SJSA1 (cell line): Measurements from ENCODE around the gene STAG2. TPM values are rescaled to one million over a fixed set of nuclear protein-coding genes. Genes with fewer than 3 reads are reported as not detected.
A peak's percentile ranks its signal among the peaks of the same experiment; 100 is the strongest.

Experiments
- DNase-seq, 2 experiments: peaks; one replicate each; pipeline ENCODE4 v3.0.0-alpha.2; 2015 to 2020; ENCODE audit warnings: low spot score in 2 of 2, low read depth in 1 of 2
- H3K27ac ChIP-seq: fragments of 250-450 bp; sonication (Bioruptor Pico); 2 replicates; pipeline ENCODE4 v1.5.1; 2020; ENCODE audit warnings: mild to moderate bottlenecking, moderate library complexity
- H3K27me3 ChIP-seq: fragments of 250-450 bp; sonication (Bioruptor Pico); replicated peaks from 2 replicates; pipeline ENCODE4 v1.5.1; 2020; ENCODE audit warnings: mild to moderate bottlenecking, moderate library complexity
- H3K36me3 ChIP-seq: fragments of 250-450 bp; sonication (Bioruptor Pico); 2 replicates; pipeline ENCODE4 v1.5.1; 2020; ENCODE audit warnings: mild to moderate bottlenecking
- H3K4me1 ChIP-seq: fragments of 250-450 bp; sonication (Bioruptor Pico); replicated peaks from 2 replicates; pipeline ENCODE4 v1.6.1; 2021; ENCODE audit warnings: mild to moderate bottlenecking
- H3K4me3 ChIP-seq: fragments of 250-450 bp; sonication (Bioruptor Pico); 2 replicates; pipeline ENCODE4 v1.5.1; 2020; ENCODE audit warnings: mild to moderate bottlenecking
- H3K9me3 ChIP-seq: fragments of 250-450 bp; sonication (Bioruptor Pico); replicated peaks from 2 replicates; pipeline ENCODE4 v1.5.1; 2020; ENCODE audit warnings: mild to moderate bottlenecking
- total RNA-seq: library from RNA; depleted of rRNA; stranded (reverse); fragments of >200 nt; shearing (Covaris generic); gene quantifications from 2 replicates; pipeline ENCODE4 v1.2.3, GENCODE V29; 2014

Gene STAG2
- total RNA-seq, 1 experiment from 2014 or later = 103 TPM

DNA sequence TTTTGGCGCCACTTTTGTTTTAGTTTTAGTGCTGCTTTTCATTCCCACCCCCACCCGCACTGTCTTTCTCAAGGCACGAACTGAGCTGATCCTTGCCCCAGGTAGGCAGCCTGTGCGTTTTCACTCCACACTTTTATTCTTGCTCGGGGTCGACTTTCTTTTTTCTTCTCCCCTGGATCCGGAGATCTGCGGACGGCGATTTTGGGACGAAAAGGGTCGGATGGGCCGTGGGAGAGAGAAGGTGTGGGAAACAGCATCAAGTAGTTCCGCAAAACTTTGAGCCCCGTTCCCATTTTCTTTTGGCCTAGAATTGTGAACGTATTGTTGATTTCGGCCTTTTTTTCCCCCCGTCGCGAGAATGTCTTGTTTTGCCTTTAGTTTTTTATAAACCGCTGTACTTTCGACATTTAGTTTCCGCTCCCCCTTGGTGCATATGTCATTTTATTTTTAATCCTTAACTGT, 531 bp downstream of the STAG2 start:
- H3K9me3 ChIP-seq = no peaks in the 10 kb centered on the region
- H3K27ac ChIP-seq = peak overlapping the region; percentile 98
- DNase-seq = no peak
- H3K4me1 ChIP-seq = 0 out of 2 replicates have a peak, but pooled peaks cover 3% of the 10 kb centered on the region
- no peaks in the 10 kb centered on the region for H3K27me3 ChIP-seq
- peak overlapping the region; percentile 77 for H3K4me3 ChIP-seq
- H3K36me3 ChIP-seq = peaks cover 3% of the 10 kb centered on the region

DNA sequence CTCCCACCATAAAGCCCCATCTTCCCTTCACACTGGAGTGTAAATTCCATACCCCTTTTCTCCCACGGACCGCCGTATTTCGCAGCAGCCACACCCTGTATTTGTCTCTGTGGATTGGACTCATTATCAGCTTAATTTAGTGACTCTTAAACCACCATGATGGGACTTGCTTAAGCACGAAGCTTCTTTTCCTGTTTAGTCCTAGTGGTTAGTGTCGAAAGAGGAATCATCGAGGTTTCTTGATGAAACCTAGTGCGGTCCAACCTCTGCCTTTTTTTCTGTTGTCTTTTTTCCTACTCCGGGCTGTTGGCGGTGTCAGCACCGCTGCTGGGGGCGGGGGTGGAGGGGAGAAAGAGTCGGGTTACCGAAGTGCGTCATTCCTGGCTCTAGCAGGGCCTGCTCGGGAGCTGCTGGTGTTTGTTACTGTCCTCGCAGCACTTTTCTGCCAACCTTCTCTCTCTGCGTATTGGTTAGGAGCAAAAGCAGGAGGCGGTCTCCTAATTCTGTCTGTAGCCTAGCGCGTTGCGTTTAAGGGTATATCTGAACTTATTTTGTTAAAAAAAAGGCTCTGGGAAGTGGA, 1.4 kb downstream of the STAG2 start:
- Histone ChIP-seq H3K27me3 (no peaks in the 10 kb centered on the region), H3K27ac (peak overlapping the region; percentile 98), H3K9me3 (no peaks in the 10 kb centered on the region), H3K36me3 (peaks cover 3% of the 10 kb centered on the region), H3K4me3 (peak overlapping the region; percentile 77), H3K4me1 (0 out of 2 replicates have a peak, but pooled peaks cover 3% of the 10 kb centered on the region)
- peak; percentile 87 to 90 for DNase-seq

DNA sequence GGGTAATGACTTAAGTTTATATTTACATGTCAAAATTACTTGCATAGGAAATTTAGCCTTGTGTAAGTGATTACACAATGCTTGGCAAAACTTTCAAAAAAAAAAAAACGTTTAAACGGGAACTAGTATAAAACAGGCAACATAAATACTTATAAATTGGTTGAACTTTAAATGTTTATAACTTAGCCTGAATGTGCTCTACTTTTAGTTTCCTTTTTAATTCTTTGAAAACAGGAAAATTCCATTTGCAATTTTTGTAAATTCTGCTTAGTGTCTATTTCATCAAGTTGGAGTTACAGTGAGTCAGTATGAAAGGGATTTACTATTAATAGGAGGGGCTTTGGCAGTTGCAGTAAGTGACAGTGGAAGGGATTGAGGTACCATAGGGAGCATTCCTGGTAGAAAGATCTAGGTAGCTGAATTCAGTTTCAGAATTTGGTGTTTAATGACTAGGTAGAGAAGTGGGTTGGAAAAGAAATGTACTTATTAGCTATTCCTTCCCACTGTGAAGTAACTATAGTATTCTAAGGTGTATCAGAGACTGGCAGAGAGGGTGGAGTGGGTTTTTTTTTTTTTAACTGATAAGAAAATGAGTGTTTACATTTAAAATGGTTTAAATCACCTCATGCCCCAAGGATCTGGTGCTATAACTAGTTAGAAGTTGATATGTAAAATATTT, 2.8 kb downstream of the STAG2 start:
- H3K4me1 ChIP-seq = 0 out of 2 replicates have a peak, but pooled peaks cover 3% of the 10 kb centered on the region
- peak in 1 of 2 experiments; percentile 2 for DNase-seq
- H3K27ac ChIP-seq = no peak overlapping the region
- H3K36me3 ChIP-seq = peaks cover 3% of the 10 kb centered on the region
- no peaks in the 10 kb centered on the region for H3K9me3 ChIP-seq
- H3K27me3 ChIP-seq = no peaks in the 10 kb centered on the region
- H3K4me3 ChIP-seq = no peak overlapping the region

DNA sequence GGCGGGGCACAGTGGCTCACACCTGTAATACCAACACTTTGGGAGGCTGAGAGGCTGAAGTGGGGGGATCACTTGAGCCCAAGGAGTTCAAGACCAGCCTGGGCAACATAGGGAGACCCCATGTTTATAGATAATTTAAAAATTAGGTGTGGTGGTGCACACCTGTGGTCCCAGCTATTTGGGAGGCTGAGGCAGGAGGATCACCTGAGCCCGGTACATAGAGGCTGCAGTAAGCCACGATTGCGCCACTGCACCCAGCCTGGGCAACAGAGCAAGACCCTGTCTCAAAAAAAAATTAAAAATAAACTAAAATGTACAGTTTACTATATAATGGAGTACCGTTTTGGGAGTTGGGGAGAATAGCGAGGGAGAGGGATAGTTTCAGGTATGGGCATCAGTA, 4.2 kb downstream of the STAG2 start:
- DNase-seq = no peak
- H3K27ac ChIP-seq = no peak overlapping the region
- no peaks in the 10 kb centered on the region for H3K27me3 ChIP-seq
- H3K36me3 ChIP-seq = no peaks in the 10 kb centered on the region; the same call in 1 of the 2 replicates
- H3K4me3 ChIP-seq = no peak overlapping the region
- H3K4me1 ChIP-seq = 0 out of 2 replicates have a peak, but pooled peaks cover 3% of the 10 kb centered on the region
- no peaks in the 10 kb centered on the region for H3K9me3 ChIP-seq

DNA sequence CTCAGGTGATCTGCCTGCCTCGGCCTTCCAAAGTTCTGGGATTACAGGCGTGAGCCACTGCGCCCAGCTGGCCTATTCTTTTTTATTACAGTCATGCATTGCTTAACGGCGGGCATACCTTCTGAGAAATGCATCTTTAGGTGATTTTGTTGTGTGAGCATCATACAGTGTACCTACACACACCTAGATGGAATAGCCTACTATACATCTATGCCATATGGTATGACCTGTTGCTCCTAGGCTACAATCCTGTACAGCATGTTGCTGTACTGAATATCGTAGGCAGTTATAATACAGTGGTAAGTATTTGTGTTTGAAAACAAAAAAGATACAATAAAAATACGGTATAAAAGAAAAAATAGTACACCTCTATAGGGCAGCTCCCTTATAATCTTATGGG, 6.0 kb downstream of the STAG2 start:
- no peaks in the 10 kb centered on the region for H3K27me3 ChIP-seq
- H3K9me3 ChIP-seq = no peaks in the 10 kb centered on the region
- DNase-seq = no peak
- no peak overlapping the region for H3K4me3 ChIP-seq
- 0 out of 2 replicates have a peak, but pooled peaks cover 3% of the 10 kb centered on the region for H3K4me1 ChIP-seq
- H3K36me3 ChIP-seq = no peaks in the 10 kb centered on the region
- H3K27ac ChIP-seq = no peak overlapping the region

DNA sequence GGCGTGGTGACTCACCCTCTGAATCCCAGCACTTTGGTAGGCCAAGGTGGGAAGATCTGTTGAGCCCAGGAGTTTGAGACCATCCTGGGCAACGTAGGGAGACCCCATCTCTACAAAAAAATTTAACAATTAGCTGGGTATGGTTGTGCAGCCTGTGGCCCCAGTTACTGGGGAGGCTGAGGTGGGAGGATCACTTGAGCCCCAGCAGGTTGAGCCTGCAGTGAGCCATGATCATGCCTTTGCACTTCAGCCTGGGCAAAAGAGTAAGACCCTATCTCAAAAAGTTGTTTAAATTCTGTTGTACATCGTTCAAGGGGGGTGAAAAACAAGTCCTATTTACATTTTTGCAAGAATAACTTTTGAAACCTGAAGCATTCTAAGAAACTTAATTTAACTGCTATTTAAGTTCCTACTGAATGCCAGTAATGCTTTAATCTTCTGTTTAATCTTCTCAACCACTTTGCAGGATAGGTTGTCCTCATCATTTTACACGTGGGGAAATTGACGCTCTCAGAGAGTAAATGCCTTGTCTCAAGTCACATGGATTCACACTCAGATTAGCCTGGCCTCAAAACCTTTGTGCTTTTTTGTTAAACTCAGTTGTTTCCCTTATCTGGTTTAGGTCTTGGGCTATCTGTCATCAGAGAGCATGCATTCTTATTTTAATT, 7.0 kb downstream of the STAG2 start:
- Histone ChIP-seq H3K27ac (no peak overlapping the region), H3K9me3 (no peaks in the 10 kb centered on the region), H3K36me3 (no peaks in the 10 kb centered on the region), H3K4me1 (0 out of 2 replicates have a peak, but pooled peaks cover 3% of the 10 kb centered on the region), H3K4me3 (no peak overlapping the region), H3K27me3 (no peaks in the 10 kb centered on the region)
- DNase-seq = no peak

DNA sequence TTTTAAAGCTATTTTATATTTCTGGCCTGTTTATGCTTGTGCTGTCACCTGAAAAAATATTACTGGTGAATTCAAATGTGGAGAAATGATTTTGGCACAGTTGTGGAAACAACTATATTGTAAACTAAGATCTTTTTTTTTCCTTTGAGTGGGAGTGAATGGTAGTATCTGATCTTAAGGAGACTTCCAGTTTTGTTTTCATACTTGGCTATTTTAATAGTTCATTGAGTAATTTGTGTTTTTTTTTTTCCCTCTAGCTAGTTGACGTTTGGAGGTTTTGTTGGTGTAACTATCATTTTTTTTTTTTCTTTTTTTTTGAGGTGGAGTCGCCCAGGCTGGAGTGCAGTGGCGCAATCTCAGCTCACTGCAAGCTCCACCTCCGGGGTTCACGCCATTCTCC, 10.5 kb downstream of the STAG2 start:
- no peak for DNase-seq
- Histone ChIP-seq H3K9me3 (no peaks in the 10 kb centered on the region), H3K27me3 (no peaks in the 10 kb centered on the region), H3K27ac (no peak overlapping the region), H3K4me3 (no peak overlapping the region), H3K36me3 (no peaks in the 10 kb centered on the region), H3K4me1 (no peaks in the 10 kb centered on the region)

DNA sequence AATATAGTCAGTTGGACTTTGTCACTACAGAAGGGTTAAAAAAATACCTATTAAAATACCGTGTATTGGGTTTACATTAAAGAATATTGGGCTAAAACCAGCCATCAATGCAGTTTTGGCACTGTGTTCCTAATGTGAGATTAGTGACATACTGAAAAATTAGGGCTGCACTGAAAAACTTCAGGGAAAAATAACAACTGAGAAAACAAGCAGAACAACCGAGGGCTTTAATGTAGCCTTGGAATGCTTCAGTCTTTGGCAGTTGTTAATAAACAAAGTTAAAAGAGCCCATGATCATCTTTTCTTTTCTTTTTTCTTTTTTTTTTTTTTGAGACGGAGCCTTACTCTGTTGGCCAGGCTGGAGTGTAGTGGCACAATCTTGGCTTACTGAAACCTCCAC, 12.4 kb downstream of the STAG2 start:
- H3K27ac ChIP-seq = no peak overlapping the region

DNA sequence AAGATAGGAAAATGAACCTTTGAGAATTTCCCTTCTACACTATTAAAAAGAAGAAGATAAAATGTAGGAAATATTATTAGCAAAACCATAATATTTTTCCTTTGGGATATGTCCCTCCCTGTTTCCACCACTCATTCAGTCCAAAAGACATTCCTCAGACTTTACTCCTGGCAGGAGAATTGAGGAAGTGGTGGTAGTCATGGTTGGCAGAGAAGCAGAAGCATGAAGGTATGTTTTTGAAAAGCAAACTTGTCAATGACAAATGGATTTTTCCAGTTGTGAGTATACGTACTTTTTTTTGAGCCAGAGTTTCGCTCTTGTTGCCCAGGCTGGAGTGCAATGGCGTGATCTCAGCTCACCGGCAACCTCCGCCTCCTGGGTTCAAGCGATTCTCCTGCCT, 13.7 kb downstream of the STAG2 start:
- H3K4me3 ChIP-seq = no peak overlapping the region
- no peaks in the 10 kb centered on the region for H3K4me1 ChIP-seq
- H3K27me3 ChIP-seq = no peaks in the 10 kb centered on the region
- no peaks in the 10 kb centered on the region for H3K36me3 ChIP-seq
- H3K9me3 ChIP-seq = no peaks in the 10 kb centered on the region
- no peak for DNase-seq
- H3K27ac ChIP-seq = no peak overlapping the region

More for the DNA sequence above, 12.4 kb downstream of the STAG2 start:
- H3K4me3 ChIP-seq = no peak overlapping the region
- H3K9me3 ChIP-seq = no peaks in the 10 kb centered on the region
- no peaks in the 10 kb centered on the region for H3K4me1 ChIP-seq
- DNase-seq = no peak
- H3K27me3 ChIP-seq = no peaks in the 10 kb centered on the region
- no peaks in the 10 kb centered on the region for H3K36me3 ChIP-seq

DNA sequence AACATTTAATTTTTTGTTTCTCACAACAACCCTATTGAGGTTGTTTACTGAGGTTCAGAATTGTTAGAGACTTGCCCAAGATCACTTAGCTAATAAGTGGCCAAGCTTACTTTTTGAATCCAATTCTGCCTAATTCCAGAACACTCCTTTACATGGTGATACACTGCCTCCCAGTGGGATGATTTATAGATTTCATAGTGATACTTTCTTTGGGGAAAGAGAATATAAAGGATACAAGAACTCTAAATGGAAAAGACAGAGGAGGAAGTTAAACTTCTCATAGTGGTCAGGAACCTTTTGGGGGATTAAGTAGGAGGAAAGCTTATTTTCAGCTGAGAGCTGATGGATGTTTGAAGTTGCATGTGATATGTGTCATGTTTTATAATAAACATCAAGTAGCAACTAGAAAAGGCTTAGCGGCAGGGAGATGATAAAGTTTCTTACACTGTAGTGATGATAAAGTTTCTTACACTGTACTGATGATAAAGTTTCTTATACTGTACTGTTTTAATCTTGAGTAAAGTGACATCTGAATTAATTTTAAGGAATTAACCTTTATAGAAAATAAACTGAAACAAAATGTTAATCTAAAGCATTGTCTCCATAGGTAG, 15.3 kb downstream of the STAG2 start:
- peak in 1 of 2 experiments; percentile 23 for DNase-seq
- Histone ChIP-seq H3K4me3 (no peak overlapping the region), H3K27ac (no peak overlapping the region), H3K36me3 (no peaks in the 10 kb centered on the region), H3K9me3 (no peaks in the 10 kb centered on the region), H3K4me1 (no peaks in the 10 kb centered on the region), H3K27me3 (no peaks in the 10 kb centered on the region)

DNA sequence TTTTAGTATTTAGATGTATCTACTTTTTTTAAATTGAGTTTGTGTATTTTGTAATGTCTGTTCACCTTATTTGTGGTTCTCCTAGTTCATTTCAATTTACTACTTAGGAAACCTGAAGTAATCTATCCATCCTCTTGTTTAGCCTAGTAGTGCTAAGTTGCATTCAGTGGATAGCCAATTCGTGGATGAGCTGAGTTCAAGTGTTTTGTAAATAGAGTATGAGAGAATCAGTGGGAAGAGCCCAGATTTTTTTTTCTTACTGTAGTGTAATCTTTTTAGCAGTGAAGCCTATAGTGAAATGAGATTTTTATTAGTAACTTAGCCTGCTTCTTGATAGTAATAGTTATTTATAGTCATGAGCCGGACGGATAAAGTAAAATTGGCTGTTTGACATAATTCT, 21.7 kb downstream of the STAG2 start:
- no peak for DNase-seq
- Histone ChIP-seq H3K9me3 (no peaks in the 10 kb centered on the region), H3K27ac (no peak overlapping the region), H3K36me3 (no peaks in the 10 kb centered on the region), H3K4me3 (no peak overlapping the region), H3K4me1 (no peaks in the 10 kb centered on the region), H3K27me3 (no peaks in the 10 kb centered on the region)

DNA sequence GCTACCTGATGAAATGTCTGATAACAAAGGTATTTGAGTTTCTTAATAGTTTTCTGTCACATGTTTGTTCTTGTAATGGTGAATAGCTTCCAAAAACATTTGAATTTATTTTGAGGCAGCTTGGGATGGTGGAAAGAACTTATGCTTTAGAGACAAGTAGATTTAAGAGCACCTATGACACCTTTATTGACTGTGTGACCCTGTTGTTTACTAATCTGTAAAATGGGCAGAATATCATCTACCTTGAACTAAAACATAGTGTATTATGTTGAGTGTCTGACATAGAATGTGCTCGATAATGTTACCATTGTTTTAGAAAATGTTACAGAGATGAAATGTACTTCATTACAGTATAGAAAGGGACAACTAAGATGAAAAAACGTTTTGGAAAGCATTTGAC, 24.9 kb downstream of the STAG2 start:
- H3K9me3 ChIP-seq = no peaks in the 10 kb centered on the region
- no peaks in the 10 kb centered on the region for H3K36me3 ChIP-seq
- no peak overlapping the region for H3K4me3 ChIP-seq
- no peak overlapping the region for H3K27ac ChIP-seq
- no peaks in the 10 kb centered on the region for H3K4me1 ChIP-seq
- DNase-seq = no peak
- no peaks in the 10 kb centered on the region for H3K27me3 ChIP-seq

DNA sequence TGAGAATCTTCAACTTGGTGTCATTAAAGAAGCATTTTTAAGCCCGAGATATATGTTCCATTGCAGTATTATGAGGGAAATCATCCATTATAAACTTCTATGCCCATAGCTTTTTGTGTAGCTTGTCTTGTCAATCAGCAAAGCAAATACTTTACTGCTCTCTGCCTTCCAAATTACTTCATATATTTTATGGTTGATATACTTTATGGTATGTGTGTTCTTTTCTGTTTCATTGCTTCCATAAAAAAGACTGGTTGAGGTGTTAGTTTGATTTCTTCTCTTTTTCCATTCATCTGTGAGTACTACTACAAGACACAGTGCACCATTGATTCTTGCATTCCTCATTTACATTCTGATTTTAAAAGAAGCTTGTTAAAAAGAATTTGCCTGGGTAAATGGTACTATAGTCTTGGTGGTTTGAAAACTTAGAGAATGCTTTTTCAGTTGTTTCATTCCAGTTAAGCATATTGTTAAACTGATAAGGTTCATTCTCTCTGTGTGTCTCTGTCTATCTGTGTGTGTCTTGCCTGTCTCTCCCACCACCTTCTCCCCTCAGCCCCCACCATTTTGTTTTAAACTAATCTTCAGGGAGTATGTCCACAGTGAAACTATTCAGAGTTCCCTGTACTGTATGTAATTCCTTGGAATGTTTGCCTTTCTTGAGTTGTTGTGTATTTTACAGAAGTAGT, 27.1 kb downstream of the STAG2 start:
- no peaks in the 10 kb centered on the region for H3K36me3 ChIP-seq
- H3K27me3 ChIP-seq = no peaks in the 10 kb centered on the region
- DNase-seq = no peak
- no peaks in the 10 kb centered on the region for H3K4me1 ChIP-seq
- H3K27ac ChIP-seq = no peak overlapping the region
- no peak overlapping the region for H3K4me3 ChIP-seq
- no peaks in the 10 kb centered on the region for H3K9me3 ChIP-seq
